Measurements from ENCODE around the gene TMEM203. TPM values are rescaled to one million over a fixed set of nuclear protein-coding genes. Genes with fewer than 3 reads are reported as not detected.

Gene TMEM203
- total and polyA plus RNA-seq, 2 of the 13 experiments (the other 11 are each of a cell fraction or from before 2014, with no cell fraction given): 23.4 to 36.7 TPM

DNA sequence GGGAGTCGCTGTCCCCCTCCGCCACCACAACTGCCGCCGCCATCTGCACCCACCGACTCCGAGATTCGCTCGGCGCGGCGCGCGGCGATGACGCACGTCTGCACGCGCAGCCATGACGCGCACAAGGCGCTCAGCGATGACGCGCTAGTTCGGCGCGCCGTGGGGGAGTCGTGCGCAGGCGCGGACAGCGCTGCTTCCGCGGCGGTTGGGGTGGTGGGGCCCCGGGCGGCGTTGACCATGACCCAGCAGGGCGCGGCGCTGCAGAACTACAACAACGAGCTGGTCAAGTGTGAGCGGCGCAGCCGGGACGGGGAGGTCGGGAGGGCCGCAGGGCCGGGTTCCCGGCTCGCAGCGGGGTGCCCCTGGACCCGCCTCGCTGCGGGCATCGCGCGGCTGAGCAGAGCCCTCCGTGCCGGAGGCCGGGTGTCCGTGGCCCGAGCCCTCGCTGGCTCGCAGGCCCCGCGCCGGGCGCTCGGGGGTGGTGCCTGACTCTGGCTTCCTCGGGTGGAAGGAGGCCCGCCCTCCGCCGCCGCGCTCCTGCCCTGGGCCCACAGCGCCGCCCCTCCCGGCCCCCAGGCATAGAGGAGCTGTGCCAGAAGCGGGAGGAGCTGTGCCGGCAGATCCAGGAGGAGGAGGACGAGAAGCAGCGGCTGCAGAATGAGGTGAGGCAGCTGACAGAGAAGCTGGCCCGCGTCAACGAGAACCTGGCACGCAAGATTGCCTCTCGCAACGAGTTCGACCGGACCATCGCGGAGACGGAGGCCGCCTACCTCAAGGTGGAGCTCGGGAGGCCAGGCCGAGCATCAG is 16.8 kb downstream of the TMEM203 start, which contains the start of the genes ANAPC2 and SSNA1 (continued):
- TF ChIP-seq, protein P1, sequence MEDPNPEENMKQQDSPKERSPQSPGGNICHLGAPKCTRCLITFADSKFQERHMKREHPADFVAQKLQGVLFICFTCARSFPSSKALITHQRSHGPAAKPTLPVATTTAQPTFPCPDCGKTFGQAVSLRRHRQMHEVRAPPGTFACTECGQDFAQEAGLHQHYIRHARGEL (CRISPR knock-in tag; IDR thresholded peaks at IDR 0.05): peak; percentile 69; the same call in 1 of the 2 replicates
- TF ChIP-seq JUN (CRISPR knock-in tag; IDR thresholded peaks at IDR 0.05): peak; percentile 71; the same call in 1 of the 2 replicates
- TF ChIP-seq TBX2 (CRISPR knock-in tag; IDR thresholded peaks at IDR 0.05; ENCODE audit: borderline replicate concordance): peak; percentile 84; the same call in 1 of the 2 replicates
- TF ChIP-seq ZNF547 (CRISPR knock-in tag; IDR thresholded peaks at IDR 0.05): peak; percentile 94; the same call in 1 of the 2 replicates
- TF ChIP-seq GTF2F1 (IDR thresholded peaks at IDR 0.05; ENCODE audit: low read length): 0 out of 2 replicates have a peak, but pooled peaks have one; percentile 56
- peak; percentile 94 for TF ChIP-seq POGK (CRISPR knock-in tag; conservative IDR thresholded peaks at IDR 0.05)
- TF ChIP-seq EHMT2 (IDR thresholded peaks at IDR 0.05; ENCODE audit: borderline replicate concordance, low read depth, low read length): no peak
- TF ChIP-seq, protein P2, sequence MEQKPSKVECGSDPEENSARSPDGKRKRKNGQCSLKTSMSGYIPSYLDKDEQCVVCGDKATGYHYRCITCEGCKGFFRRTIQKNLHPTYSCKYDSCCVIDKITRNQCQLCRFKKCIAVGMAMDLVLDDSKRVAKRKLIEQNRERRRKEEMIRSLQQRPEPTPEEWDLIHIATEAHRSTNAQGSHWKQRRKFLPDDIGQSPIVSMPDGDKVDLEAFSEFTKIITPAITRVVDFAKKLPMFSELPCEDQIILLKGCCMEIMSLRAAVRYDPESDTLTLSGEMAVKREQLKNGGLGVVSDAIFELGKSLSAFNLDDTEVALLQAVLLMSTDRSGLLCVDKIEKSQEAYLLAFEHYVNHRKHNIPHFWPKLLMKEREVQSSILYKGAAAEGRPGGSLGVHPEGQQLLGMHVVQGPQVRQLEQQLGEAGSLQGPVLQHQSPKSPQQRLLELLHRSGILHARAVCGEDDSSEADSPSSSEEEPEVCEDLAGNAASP (CRISPR knock-in tag; IDR thresholded peaks at IDR 0.05; ENCODE audit: borderline replicate concordance): peak; percentile 51
- TF ChIP-seq, protein P3, sequence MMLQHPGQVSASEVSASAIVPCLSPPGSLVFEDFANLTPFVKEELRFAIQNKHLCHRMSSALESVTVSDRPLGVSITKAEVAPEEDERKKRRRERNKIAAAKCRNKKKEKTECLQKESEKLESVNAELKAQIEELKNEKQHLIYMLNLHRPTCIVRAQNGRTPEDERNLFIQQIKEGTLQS (CRISPR knock-in tag; IDR thresholded peaks at IDR 0.05): peak; percentile 65; the same call in 1 of the 2 replicates
- TF ChIP-seq TBP (CRISPR knock-in tag; IDR thresholded peaks at IDR 0.05): peak; percentile 99
- peak; percentile 41; the same call in 1 of the 2 replicates for TF ChIP-seq HOXD1 (CRISPR knock-in tag; IDR thresholded peaks at IDR 0.05)
- TF ChIP-seq ZBTB7A (CRISPR knock-in tag; IDR thresholded peaks at IDR 0.05): peak; percentile 78; the same call in 1 of the 2 replicates
- TF ChIP-seq ZNF781 (CRISPR knock-in tag; IDR thresholded peaks at IDR 0.05; ENCODE audit: borderline replicate concordance, not compliant biosample characterization): no peak
- no peak for TF ChIP-seq MEIS1 (CRISPR knock-in tag; IDR thresholded peaks at IDR 0.05; ENCODE audit: borderline replicate concordance)
- TF ChIP-seq ZNF10 (CRISPR knock-in tag; IDR thresholded peaks at IDR 0.05; ENCODE audit: borderline replicate concordance, low read depth): no peak
- no peak for TF ChIP-seq JUNB (CRISPR knock-in tag; IDR thresholded peaks at IDR 0.05; ENCODE audit: borderline replicate concordance)
- TF ChIP-seq, protein P4, sequence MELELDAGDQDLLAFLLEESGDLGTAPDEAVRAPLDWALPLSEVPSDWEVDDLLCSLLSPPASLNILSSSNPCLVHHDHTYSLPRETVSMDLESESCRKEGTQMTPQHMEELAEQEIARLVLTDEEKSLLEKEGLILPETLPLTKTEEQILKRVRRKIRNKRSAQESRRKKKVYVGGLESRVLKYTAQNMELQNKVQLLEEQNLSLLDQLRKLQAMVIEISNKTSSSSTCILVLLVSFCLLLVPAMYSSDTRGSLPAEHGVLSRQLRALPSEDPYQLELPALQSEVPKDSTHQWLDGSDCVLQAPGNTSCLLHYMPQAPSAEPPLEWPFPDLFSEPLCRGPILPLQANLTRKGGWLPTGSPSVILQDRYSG (CRISPR knock-in tag; IDR thresholded peaks at IDR 0.05): 0 out of 2 replicates have a peak, but pooled peaks have one; percentile 18
- TF ChIP-seq TFDP1 (CRISPR knock-in tag; IDR thresholded peaks at IDR 0.05; ENCODE audit: borderline replicate concordance): peak; percentile 69; the same call in 1 of the 2 replicates
- TF ChIP-seq, protein P5, sequence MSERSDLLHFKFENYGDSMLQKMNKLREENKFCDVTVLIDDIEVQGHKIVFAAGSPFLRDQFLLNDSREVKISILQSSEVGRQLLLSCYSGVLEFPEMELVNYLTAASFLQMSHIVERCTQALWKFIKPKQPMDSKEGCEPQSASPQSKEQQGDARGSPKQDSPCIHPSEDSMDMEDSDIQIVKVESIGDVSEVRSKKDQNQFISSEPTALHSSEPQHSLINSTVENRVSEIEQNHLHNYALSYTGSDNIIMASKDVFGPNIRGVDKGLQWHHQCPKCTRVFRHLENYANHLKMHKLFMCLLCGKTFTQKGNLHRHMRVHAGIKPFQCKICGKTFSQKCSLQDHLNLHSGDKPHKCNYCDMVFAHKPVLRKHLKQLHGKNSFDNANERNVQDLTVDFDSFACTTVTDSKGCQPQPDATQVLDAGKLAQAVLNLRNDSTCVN (CRISPR knock-in tag; IDR thresholded peaks at IDR 0.05; ENCODE audit: borderline replicate concordance): peak; percentile 55; the same call in 1 of the 2 replicates
- TF ChIP-seq TCF7L2 (IDR thresholded peaks at IDR 0.05; ENCODE audit: low read depth, low read length): no peak
- TF ChIP-seq PHF20 (CRISPR knock-in tag; IDR thresholded peaks at IDR 0.05): peak; percentile 100
